ENCODE results near the gene IRX2.

GRCh38 chr5:2704806-2705645, 46.5 kb downstream of the IRX2 start:
- TF ChIP-seq EZH2phosphoT487 (IDR thresholded peaks at IDR 0.05; ENCODE audit: borderline replicate concordance) (no peak), CTCF (conservative IDR thresholded peaks at IDR 0.05; ENCODE audit: low read length) (no peak)
